Transverse colon (tissue), 4 donors: ENCODE results near the gene CILP2. TPM values are rescaled to one million over a fixed set of nuclear protein-coding genes. Genes with fewer than 3 reads are reported as not detected.

Source experiments
- DNase-seq: peaks from one replicate; pipeline ENCODE4 v3.0.0-alpha.2; 2019
- H3K27ac ChIP-seq, 4 donors: fragments of 200-600 bp; sonication (generic); 2 replicates each; pipeline ENCODE4 v1.5.1; 2016 to 2018; ENCODE audit warnings: inconsistent platforms in 4 of 4
- H3K27me3 ChIP-seq: fragments of 200-600 bp; sonication (generic); 2 replicates; pipeline ENCODE4 v1.5.1; 2017; ENCODE audit warnings: inconsistent platforms
- H3K36me3 ChIP-seq, 4 donors: fragments of 200-600 bp; sonication (generic); 2 replicates each; pipeline ENCODE4 v1.5.1; 2017 to 2019; ENCODE audit warnings: inconsistent platforms in 4 of 4
- H3K4me1 ChIP-seq, 4 donors: fragments of 200-600 bp; sonication (generic); 2 replicates each; pipeline ENCODE4 v1.5.1; 2017 to 2020; ENCODE audit warnings: inconsistent platforms in 4 of 4
- H3K4me3 ChIP-seq, 4 donors: fragments of 200-600 bp; sonication (generic); 1 replicate in 1 of 4; 2 replicates in 3 of 4; pipeline versions ENCODE4 v1.5.1 to v1.6.1; 2017 to 2019; ENCODE audit warnings: inconsistent platforms in 4 of 4
- H3K9me3 ChIP-seq, 2 donors: fragments of 200-600 bp; sonication (generic); 2 replicates each; pipeline ENCODE4 v1.5.1; 2017 to 2019; ENCODE audit warnings: inconsistent platforms in 2 of 2
- CTCF ChIP-seq, 5 experiments: fragments of 200-600 bp in 3 of 5; fragments of 450-650 bp in 2 of 5; sonication (generic) in 3 of 5; IDR thresholded peaks; 1 replicate in 2 of 5; 2 replicates in 3 of 5; pipeline ENCODE4 v1.5.1; 2016 to 2017; ENCODE audit warnings: antibody characterized with exemption in 5 of 5, inconsistent platforms in 3 of 5, mild to moderate bottlenecking in 2 of 5, moderate library complexity in 1 of 5
- EP300 ChIP-seq: sonication (generic); formaldehyde crosslinking; IDR thresholded peaks from one replicate; pipeline ENCODE4 v1.6.1; 2017; ENCODE audit warnings: antibody characterized with exemption, low read depth
- POLR2A ChIP-seq: fragments of 450-650 bp; IDR thresholded peaks from one replicate; pipeline ENCODE4 v1.6.1; 2016; ENCODE audit warnings: antibody characterized with exemption, mild to moderate bottlenecking, moderate library complexity
- POLR2AphosphoS5 ChIP-seq, 3 donors: sonication (generic); formaldehyde crosslinking; IDR thresholded peaks; one replicate each; pipeline ENCODE4 v1.6.1; 2016; ENCODE audit warnings: antibody characterized with exemption in 3 of 3
- WGBS, 2 donors: methylation state at CpG; one replicate each; pipeline ENCODE4 v1.1.5; 2018; ENCODE audit warnings: low coverage in 1 of 2; 5-methylcytosine and 5-hydroxymethylcytosine counted together
- in situ Hi-C, 4 donors: fragments of 200-750 bp; cut with MboI; loops; one replicate each; pipeline versions ENCODE4 v1.15.0 to v1.15.1; 2017; ENCODE audit warnings: low sequenced_read_pairs in 3 of 4, low pct_ligation_motif_present in 1 of 4, low pct_unique_long_range_greater_than_20kb in 1 of 4
- intact Hi-C: fragments of 100-400 bp; cut with DNase I; formaldehyde crosslinking; loops from one replicate; pipeline ENCODE4 v1.15.1; 2023; ENCODE audit warnings: low total_unique reads
- total RNA-seq, 4 donors: library from RNA; depleted of rRNA; stranded (reverse); fragments of >200 nt; gene quantifications; one replicate each; pipeline ENCODE4 v1.1.0, GENCODE V29; 2016

The CILP2 gene
- total RNA-seq, 4 donors from 2014 or later = 0.48 TPM; not detected in 3

GRCh38 chr19:19534556-19535265, 3.4 kb upstream of the CILP2 start:
- H3K4me3 ChIP-seq = no peak overlapping the region
- no peak overlapping the region for H3K27ac ChIP-seq
- no peaks in the 10 kb centered on the region for H3K36me3 ChIP-seq
- H3K27me3 ChIP-seq = peaks cover 32% of the 10 kb centered on the region
- intact Hi-C loops (loop anchor here (10.0 kb wide), 1 partner anchor 420 kb away; no protein-coding TSS in a partner anchor), in situ Hi-C loops (loop anchor here (5.0 to 25.0 kb wide), 5 partner anchors 103 to 753 kb away; partner anchors contain the start of genes GMIP (in 4 of the 4) and LPAR2 (in 1 of the 4))
- H3K9me3 ChIP-seq = no peaks in the 10 kb centered on the region
- no peak for TF ChIP-seq POLR2AphosphoS5 (IDR thresholded peaks at IDR 0.05)
- 80 to 94% methylated on average over 2 to 24 of the region's 27 CpGs for WGBS, 2 donors
- no peak for DNase-seq
- H3K4me1 ChIP-seq = peaks cover 6 to 26% (median 19%) of the 10 kb centered on the region in 4 donors

- no peak for DNase-seq
- H3K27ac ChIP-seq = no peak overlapping the region
- intact Hi-C loops = loop anchor here (10.0 kb wide), 1 partner anchor 419 kb away; no protein-coding TSS in a partner anchor
- peaks cover 40% of the 10 kb centered on the region for H3K27me3 ChIP-seq
- in situ Hi-C loops = loop anchor here (10.0 to 25.0 kb wide), 4 partner anchors 102 to 752 kb away; partner anchors contain the start of genes GMIP (in 3 of the 4) and LPAR2 (in 1 of the 4)
- no peaks in the 10 kb centered on the region for H3K9me3 ChIP-seq
- H3K36me3 ChIP-seq = no peaks in the 10 kb centered on the region
- TF ChIP-seq EP300 = no peak
- TF ChIP-seq CTCF (IDR thresholded peaks at IDR 0.05) = no peak
- no peak for TF ChIP-seq POLR2AphosphoS5 (IDR thresholded peaks at IDR 0.05)
- TF ChIP-seq POLR2A = no peak
- H3K4me1 ChIP-seq = peaks cover 11 to 31% (median 24%) of the 10 kb centered on the region in 4 donors
- no peak overlapping the region for H3K4me3 ChIP-seq
- WGBS, 2 donors = 79% methylated on average over 33 of the region's 34 CpGs; no CpG with 5 or more reads in 1 of the 2 donors
Measured at GRCh38 chr19:19535311-19536191, 2.5 kb upstream of the CILP2 start.

- in situ Hi-C loops = loop anchor here (10.0 to 25.0 kb wide), 4 partner anchors 100 to 750 kb away; partner anchors contain the start of genes GMIP (in 3 of the 4) and LPAR2 (in 1 of the 4)
Measured at GRCh38 chr19:19537075-19538048, 703 bp upstream of the CILP2 start.

More at GRCh38 chr19:19537075-19538048, 703 bp upstream of the CILP2 start:
- Histone ChIP-seq H3K4me1 (peaks cover 16 to 37% (median 29%) of the 10 kb centered on the region in 4 donors), H3K9me3 (no peaks in the 10 kb centered on the region), H3K27ac (no peak overlapping the region), H3K27me3 (peaks cover 59% of the 10 kb centered on the region), H3K4me3 (peak overlapping the region in 2 of 4 donors; percentile 11 to 26), H3K36me3 (no peaks in the 10 kb centered on the region)
- intact Hi-C loops = loop anchor here (10.0 kb wide), 1 partner anchor 417 kb away; no protein-coding TSS in a partner anchor
- 27 to 61% methylated on average over 8 to 52 of the region's 59 CpGs for WGBS, 2 donors
- DNase-seq = no peak
- TF ChIP-seq CTCF (IDR thresholded peaks at IDR 0.05) (no peak), POLR2A (no peak), EP300 (no peak), POLR2AphosphoS5 (IDR thresholded peaks at IDR 0.05) (no peak)
